Measurements from ENCODE around the gene KCNC1.

- TF ChIP-seq CTCF (IDR thresholded peaks at IDR 0.05), result no peak
- no peak for TF ChIP-seq POLR2A (IDR thresholded peaks at IDR 0.05)
These were observed 17.0 kb downstream of the KCNC1 start for GRCh38 chr11:17751558-17751957.
